NT2/D1 (cell line): ENCODE results near the gene TUSC2.

ENCODE experiments used
- DNase-seq: peaks from one replicate; pipeline ENCODE4 v3.0.0-alpha.2; 2011; ENCODE audit warnings: low read depth, low spot score
- H3K27me3 ChIP-seq: 2 replicates; pipeline ENCODE4 v1.6.0; 2011; ENCODE audit warnings: mild to moderate bottlenecking; ENCODE audit not compliant: insufficient read length, insufficient read depth
- H3K36me3 ChIP-seq: 2 replicates; pipeline ENCODE4 v1.6.1; 2011; ENCODE audit warnings: mild to moderate bottlenecking, low read length, mixed read lengths; ENCODE audit not compliant: insufficient read depth, insufficient read length
- H3K4me1 ChIP-seq: 2 replicates; pipeline ENCODE4 v1.5.1; 2011; ENCODE audit not compliant: insufficient read depth, insufficient read length
- H3K4me3 ChIP-seq: 2 replicates; pipeline ENCODE4 v1.5.1; 2011; ENCODE audit warnings: low read depth; ENCODE audit not compliant: insufficient read length
- H3K9ac ChIP-seq: 2 replicates; pipeline ENCODE4 v1.6.0; 2011; ENCODE audit warnings: low read depth; ENCODE audit not compliant: insufficient read length
- H3K9me3 ChIP-seq: 2 replicates; pipeline ENCODE4 v1.5.1; 2011; ENCODE audit warnings: mild to moderate bottlenecking, low read length; ENCODE audit not compliant: insufficient read depth
- SUZ12 ChIP-seq: IDR thresholded peaks from 2 replicates; pipeline ENCODE4 v1.6.1; 2011; ENCODE audit not compliant: insufficient read length, insufficient read depth; ENCODE audit errors: extremely low read depth
- YY1 ChIP-seq: IDR thresholded peaks from 2 replicates; pipeline ENCODE4 v1.6.1; 2011; ENCODE audit not compliant: insufficient read length, insufficient read depth
- ZNF274 ChIP-seq: IDR thresholded peaks from 2 replicates; pipeline ENCODE4 v1.6.1; 2011; ENCODE audit warnings: mild to moderate bottlenecking, low read depth, low read length

The TUSC2 gene

GRCh38 chr3:50322386-50323091 lies 5.5 kb downstream of the TUSC2 start, which contains the start of gene HYAL2:
Gene HYAL2 (minus strand): TSS chr3:50322745. CDS start chr3:50320489, 2,256 bp downstream.
- Histone ChIP-seq H3K4me3 (peak within 1 kb of the TSS; percentile 87), H3K9me3 (no peaks in the 10 kb centered on the region), H3K36me3 (peaks cover 71% of the 10 kb centered on the region), H3K9ac (peak within 1 kb of the TSS; percentile 99), H3K27me3 (no peaks in the 10 kb centered on the region), H3K4me1 (peaks cover 49% of the 10 kb centered on the region)
- TF ChIP-seq ZNF274, result no peak
- TF ChIP-seq YY1, result no peak
- TF ChIP-seq SUZ12, result no peak
- DNase-seq, result no peak

DNA sequence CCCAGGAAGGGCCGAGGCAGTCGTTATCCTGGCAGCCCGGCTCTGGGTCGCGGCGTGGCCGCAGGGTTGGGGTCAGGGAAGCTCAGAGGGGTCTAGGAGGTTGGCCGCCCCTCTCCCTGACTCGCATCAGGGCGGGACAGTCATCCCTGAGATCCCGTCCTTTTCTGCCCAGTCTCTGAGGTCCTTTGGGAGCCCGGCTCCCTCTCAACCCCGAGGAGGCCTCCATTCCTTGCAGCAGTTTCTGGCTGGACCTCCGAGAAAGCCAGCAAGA lies 6.0 kb downstream of the TUSC2 start:
- no peak for DNase-seq
- H3K4me1 ChIP-seq, result peaks cover 53% of the 10 kb centered on the region
- TF ChIP-seq ZNF274 (no peak), YY1 (no peak), SUZ12 (no peak)
- no peaks in the 10 kb centered on the region for H3K27me3 ChIP-seq
- peaks cover 75% of the 10 kb centered on the region for H3K36me3 ChIP-seq
- H3K9me3 ChIP-seq, result no peaks in the 10 kb centered on the region
- H3K4me3 ChIP-seq, result peak overlapping the region; percentile 74
- peak overlapping the region; percentile 99 for H3K9ac ChIP-seq

- DNase-seq, result peak; percentile 87
- H3K9me3 ChIP-seq, result no peaks in the 10 kb centered on the region
- H3K27me3 ChIP-seq, result no peaks in the 10 kb centered on the region
- H3K4me1 ChIP-seq, result peaks cover 57% of the 10 kb centered on the region
- peak overlapping the region; percentile 99 for H3K9ac ChIP-seq
- TF ChIP-seq YY1 (no peak), ZNF274 (no peak), SUZ12 (no peak)
- peaks cover 73% of the 10 kb centered on the region for H3K36me3 ChIP-seq
- peak overlapping the region; percentile 87 for H3K4me3 ChIP-seq
Measured at GRCh38 chr3:50321336-50322114, 6.5 kb downstream of the TUSC2 start.

DNA sequence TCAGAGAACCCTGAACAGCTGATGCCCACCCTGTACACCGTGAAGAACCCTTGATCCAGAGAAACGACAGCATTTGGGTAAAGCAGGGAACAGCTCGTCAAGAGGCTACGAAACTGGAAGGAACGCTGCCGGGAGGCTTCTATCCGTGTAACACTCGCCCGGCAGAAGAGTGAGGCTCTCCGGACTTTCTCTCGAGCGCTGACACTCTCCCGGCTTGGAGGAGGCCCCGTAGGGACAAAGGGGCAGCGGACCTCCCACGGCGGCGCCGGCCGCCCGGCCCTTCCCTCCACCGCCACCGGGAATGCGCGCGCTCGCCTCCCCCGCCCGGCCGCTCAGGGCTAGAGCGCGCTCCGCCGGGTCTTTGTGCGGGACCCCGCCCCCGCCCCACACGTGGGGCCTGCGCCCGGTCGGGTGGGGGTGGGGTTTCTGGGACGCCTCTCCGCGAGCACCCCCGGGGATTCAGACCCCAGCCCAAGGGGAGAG lies 7.1 kb downstream of the TUSC2 start:
- Histone ChIP-seq H3K4me1 (peaks cover 60% of the 10 kb centered on the region), H3K4me3 (peak overlapping the region; percentile 87), H3K9me3 (no peaks in the 10 kb centered on the region), H3K27me3 (no peaks in the 10 kb centered on the region), H3K9ac (peak overlapping the region; percentile 99), H3K36me3 (peaks cover 73% of the 10 kb centered on the region)
- no peak for TF ChIP-seq SUZ12
- no peak for DNase-seq

DNA sequence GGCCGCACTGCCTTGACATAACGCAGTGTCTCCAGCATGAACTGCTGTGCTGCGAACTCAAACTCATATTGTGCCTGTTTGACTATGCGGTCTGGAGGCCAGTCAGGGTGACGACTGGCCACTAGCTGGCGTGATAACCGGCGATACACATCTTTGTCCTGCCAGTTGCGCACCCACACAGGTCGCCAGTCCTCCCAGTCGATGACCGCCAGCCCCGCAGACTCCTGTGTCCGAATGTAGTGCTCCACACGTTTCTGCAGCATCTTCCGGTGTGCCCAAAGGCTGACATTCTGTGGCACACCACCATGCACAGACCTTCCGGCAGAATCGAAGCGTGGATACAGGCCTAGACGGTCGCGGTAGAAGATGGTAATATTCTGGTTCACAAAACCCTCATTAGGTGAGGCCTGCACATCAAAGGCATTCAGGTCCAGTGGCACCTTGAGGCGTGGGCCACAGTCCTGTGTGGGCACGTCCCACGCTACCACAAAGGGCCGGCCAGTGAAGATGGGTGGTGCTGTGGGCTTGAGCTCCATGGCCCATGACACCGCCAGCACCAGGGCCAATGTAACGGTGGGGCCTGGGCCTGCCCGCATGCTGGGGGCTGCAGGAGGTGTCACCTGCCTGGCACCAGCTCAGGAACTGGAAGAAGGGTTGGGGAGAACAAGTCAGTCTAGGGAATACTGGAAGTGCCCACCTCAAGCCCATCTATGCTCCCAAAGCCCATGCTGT lies 8.0 kb downstream of the TUSC2 start:
- Histone ChIP-seq H3K4me1 (peaks cover 60% of the 10 kb centered on the region), H3K9me3 (no peaks in the 10 kb centered on the region), H3K36me3 (peaks cover 71% of the 10 kb centered on the region), H3K4me3 (peak overlapping the region; percentile 87), H3K27me3 (no peaks in the 10 kb centered on the region), H3K9ac (peak overlapping the region; percentile 99)
- no peak for DNase-seq
- TF ChIP-seq ZNF274 (no peak), YY1 (no peak), SUZ12 (no peak)

DNA sequence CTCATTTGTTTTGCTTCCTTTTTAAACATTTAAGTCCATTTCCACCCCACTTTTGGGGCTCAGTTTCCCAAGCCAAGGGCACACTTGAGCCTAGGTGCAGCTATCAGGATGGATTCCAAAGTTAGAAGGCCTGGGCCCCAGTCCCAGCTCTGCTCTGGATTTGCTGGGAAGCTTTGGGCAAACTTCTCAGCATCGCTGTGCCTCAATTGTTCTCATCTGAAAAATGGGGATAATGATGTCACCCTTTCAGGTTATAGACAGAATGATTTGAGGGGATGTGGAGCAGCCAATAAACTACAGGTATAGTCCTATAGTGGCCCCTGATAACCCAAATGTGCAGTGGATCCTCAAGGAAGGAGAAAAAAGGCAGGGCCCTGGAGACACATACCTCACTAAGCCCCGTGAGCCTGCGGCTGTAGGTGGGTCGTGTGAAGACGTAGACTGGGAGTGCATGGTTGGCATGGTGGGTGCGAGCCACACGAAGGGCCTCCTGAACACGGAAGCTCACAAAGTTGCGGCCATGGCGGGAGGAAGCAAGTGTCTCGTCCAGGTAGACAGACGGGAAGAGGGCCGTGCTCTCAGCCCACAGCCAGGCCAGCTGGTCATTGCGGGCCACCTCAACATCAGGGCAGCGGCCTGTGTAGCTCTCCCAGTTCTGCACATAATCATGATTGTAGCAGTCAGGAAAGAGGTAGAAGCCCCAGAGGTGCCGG lies 8.7 kb downstream of the TUSC2 start:
- TF ChIP-seq ZNF274 (no peak), YY1 (no peak)
- Histone ChIP-seq H3K4me3 (no peak overlapping the region), H3K36me3 (peaks cover 71% of the 10 kb centered on the region), H3K9me3 (no peaks in the 10 kb centered on the region), H3K27me3 (no peaks in the 10 kb centered on the region), H3K9ac (peak overlapping the region; percentile 99), H3K4me1 (peaks cover 58% of the 10 kb centered on the region)
- DNase-seq, result no peak

- Histone ChIP-seq H3K27me3 (no peaks in the 10 kb centered on the region), H3K36me3 (peaks cover 65% of the 10 kb centered on the region), H3K9me3 (no peaks in the 10 kb centered on the region), H3K9ac (peak overlapping the region; percentile 57), H3K4me3 (no peak overlapping the region), H3K4me1 (peaks cover 50% of the 10 kb centered on the region)
- no peak for DNase-seq
- TF ChIP-seq SUZ12 (no peak), YY1 (no peak), ZNF274 (no peak)
Measured at GRCh38 chr3:50318615-50319014, 9.4 kb downstream of the TUSC2 start.
